B cell (primary cell): ENCODE data around the gene KRTAP5-9. TPM values are rescaled to one million over a fixed set of nuclear protein-coding genes. Genes with fewer than 3 reads are reported as not detected.

Experiments
- ATAC-seq: fragments of 200-7000 bp; cut with Tn5 transposase; one replicate; pipeline ENCODE4 v1.10.0; 2021; ENCODE audit warnings: low read depth, mild to moderate bottlenecking, moderate number of reproducible peaks, moderate library complexity
- CTCF ChIA-PET: fragments of 350-600 bp; sonication (Branson Sonifier 250); formaldehyde crosslinking; loops from one replicate; lab custom pipeline; 2021; ENCODE audit warnings: antibody characterized with exemption, inconsistent platforms; lab: Charles Lee
- POLR2A ChIA-PET: fragments of 350-600 bp; sonication (Branson Sonifier 250); formaldehyde crosslinking; loops from one replicate; lab custom pipeline; 2021; ENCODE audit warnings: antibody characterized with exemption; lab: Charles Lee
- DNase-seq: peaks from one replicate; pipeline ENCODE4 v3.0.0; 2013
- H2AFZ ChIP-seq: 2 replicates; pipeline ENCODE4 v1.6.1; 2012; ENCODE audit warnings: mild to moderate bottlenecking, low read depth, low read length; ENCODE audit not compliant: insufficient read depth, poor library complexity, severe bottlenecking
- H3K27ac ChIP-seq, 2 donors: 1 replicate in 1 of 2; 2 replicates in 1 of 2; pipeline ENCODE4 v1.5.1; 2012 to 2013; ENCODE audit warnings: low read length in 2 of 2, mild to moderate bottlenecking in 2 of 2, moderate library complexity in 1 of 2
- H3K27me3 ChIP-seq, 4 experiments: fragments of 200-600 bp in 1 of 4; sonication (generic) in 1 of 4; replicated peaks in 1 of 4; 1 replicate in 2 of 4; 2 replicates in 2 of 4; pipeline versions ENCODE4 v1.6.1 to v1.7.0; 2013 to 2016; ENCODE audit warnings: low read length in 3 of 4, mild to moderate bottlenecking in 2 of 4, mixed read lengths in 1 of 4, moderate library complexity in 1 of 4; ENCODE audit not compliant: insufficient read depth in 4 of 4, control insufficient read depth in 3 of 4; ENCODE audit errors: control extremely low read depth in 1 of 4
- H3K36me3 ChIP-seq, 2 experiments: replicated peaks in 1 of 2; 1 replicate in 1 of 2; 2 replicates in 1 of 2; pipeline versions ENCODE4 v1.6.1 to v1.7.1; 2013; ENCODE audit warnings: low read length in 1 of 2; ENCODE audit not compliant: insufficient read depth in 2 of 2, control insufficient read depth in 1 of 2; ENCODE audit errors: control extremely low read depth in 1 of 2, extremely low read depth in 1 of 2
- H3K4me1 ChIP-seq, 2 donors: fragments of 200-600 bp in 1 of 2; sonication (generic) in 1 of 2; 1 replicate in 1 of 2; 2 replicates in 1 of 2; pipeline versions ENCODE4 v1.5.1 to v1.6.1; 2013 to 2017; ENCODE audit warnings: low read length in 2 of 2; ENCODE audit not compliant: control insufficient read depth in 2 of 2, insufficient read depth in 2 of 2
- H3K4me2 ChIP-seq: replicated peaks from 2 replicates; pipeline ENCODE3; 2012; ENCODE audit warnings: mild to moderate bottlenecking, low read depth, low read length; ENCODE audit not compliant: poor library complexity, severe bottlenecking
- H3K4me3 ChIP-seq, 5 experiments: fragments of 200-600 bp in 1 of 5; sonication (generic) in 1 of 5; 1 replicate in 3 of 5; 2 replicates in 2 of 5; pipeline versions ENCODE4 v1.5.1 to v1.7.0; 2011 to 2016; ENCODE audit warnings: low read length in 4 of 5, mild to moderate bottlenecking in 4 of 5, low read depth in 2 of 5, control low read depth in 1 of 5, moderate library complexity in 1 of 5; ENCODE audit not compliant: insufficient read depth in 1 of 5; ENCODE audit errors: control extremely low read depth in 1 of 5, extremely low read depth in 1 of 5
- H3K79me2 ChIP-seq: fragments of 200-600 bp; sonication (generic); one replicate; pipeline ENCODE4 v1.6.0; 2016; ENCODE audit warnings: low read length; ENCODE audit not compliant: control insufficient read depth, insufficient read depth
- H3K9ac ChIP-seq: fragments of 200-600 bp; sonication (generic); 2 replicates; pipeline ENCODE4 v1.6.1; 2017; ENCODE audit warnings: mild to moderate bottlenecking, low read length, moderate library complexity
- H3K9me3 ChIP-seq, 3 donors: one replicate each; pipeline versions ENCODE4 v1.6.1 to v1.7.1; 2013; ENCODE audit warnings: low read length in 2 of 3; ENCODE audit not compliant: control insufficient read depth in 2 of 3, insufficient read depth in 1 of 3; ENCODE audit errors: control extremely low read depth in 1 of 3
- H4K20me1 ChIP-seq: 2 replicates; pipeline ENCODE4 v1.6.0; 2012; ENCODE audit warnings: mild to moderate bottlenecking, low read length; ENCODE audit not compliant: insufficient read depth, control insufficient read depth, poor library complexity, severe bottlenecking
- H3K27ac Mint-ChIP-seq: one replicate; pipeline ENCODE4 v1.8.0; 2021; ENCODE audit warnings: mixed read lengths
- H3K27me3 Mint-ChIP-seq: one replicate; pipeline ENCODE4 v1.8.0; 2021; ENCODE audit warnings: mixed read lengths
- H3K4me1 Mint-ChIP-seq: one replicate; pipeline ENCODE4 v1.8.0; 2021; ENCODE audit warnings: mixed read lengths
- H3K4me3 Mint-ChIP-seq: one replicate; pipeline ENCODE4 v1.8.0; 2021; ENCODE audit warnings: mixed read lengths
- H3K9me3 Mint-ChIP-seq: one replicate; pipeline ENCODE4 v1.8.0; 2022; ENCODE audit warnings: mixed read lengths; ENCODE audit not compliant: insufficient read depth
- CTCF ChIP-seq: fragments of 200-600 bp; IDR thresholded peaks from one replicate; pipeline ENCODE4 v1.8.0; 2022; ENCODE audit warnings: antibody characterized with exemption, mild to moderate bottlenecking
- EZH2 ChIP-seq: IDR thresholded peaks from 2 replicates; pipeline ENCODE4 v1.6.1; 2012; ENCODE audit warnings: borderline replicate concordance, low read depth, mild to moderate bottlenecking, moderate library complexity, low read length; ENCODE audit not compliant: insufficient read depth, poor library complexity, severe bottlenecking
- WGBS: methylation state at CpG from one replicate; pipeline ENCODE4 v1.1.5; 2013; ENCODE audit warnings: missing lambda C conversion rate; ENCODE audit not compliant: insufficient coverage; 5-methylcytosine and 5-hydroxymethylcytosine counted together
- intact Hi-C: fragments of 100-400 bp; cut with micrococcal nuclease; formaldehyde crosslinking; loops from one replicate; pipeline ENCODE4 v1.10.0; 2022
- polyA plus RNA-seq: library from polyadenylated mRNA; depleted of rRNA; stranded (reverse); fragments of >200 nt; gene quantifications from 2 replicates; pipeline ENCODE4 v1.2.3, GENCODE V29; 2012
- total RNA-seq, 2 donors: library from RNA; stranded (reverse); fragments of 120-200 nt in 1 of 2; gene quantifications; 1 replicate in 1 of 2; 2 replicates in 1 of 2; pipeline versions ENCODE4 v1.2.3 to v1.2.4, GENCODE V29; 2013 to 2022

The KRTAP5-9 gene
- total and polyA plus RNA-seq, 2 donors (not counting 1 experiment from before 2014, with no cell fraction given): 0.34 to 0.95 TPM

GRCh38 chr11:71542879-71543777 lies 5.1 kb upstream of the KRTAP5-9 start:
- peaks cover 0 to 3% (median 0%) of the 10 kb centered on the region in 4 experiments for H3K27me3 ChIP-seq
- H3K9me3 Mint-ChIP-seq: peaks cover 6% of the 10 kb centered on the region
- H3K9ac ChIP-seq: no peak overlapping the region
- H4K20me1 ChIP-seq: no peaks in the 10 kb centered on the region
- no peak overlapping the region for H2AFZ ChIP-seq
- H3K4me1 ChIP-seq: peaks cover 3 to 10% of the 10 kb centered on the region in 2 donors
- H3K4me1 Mint-ChIP-seq: peaks cover 19% of the 10 kb centered on the region
- POLR2A ChIA-PET: no interaction called here
- no peak overlapping the region for H3K27ac Mint-ChIP-seq
- intact Hi-C loops: no loop called here
- H3K4me3 ChIP-seq: no peak overlapping the region
- no peak for TF ChIP-seq CTCF
- no peak for TF ChIP-seq EZH2
- H3K4me3 Mint-ChIP-seq: peak overlapping the region; percentile 29
- CTCF ChIA-PET: no interaction called here
- no peaks in the 10 kb centered on the region for H3K36me3 ChIP-seq
- WGBS: 70% methylated on average over 14 of the region's 15 CpGs
- peaks cover 0 to 25% (median 0%) of the 10 kb centered on the region in 3 donors for H3K9me3 ChIP-seq
- H3K4me2 ChIP-seq: no peak overlapping the region
- no peak overlapping the region for H3K27ac ChIP-seq
- ATAC-seq (no peak), DNase-seq (no peak)
- H3K27me3 Mint-ChIP-seq: peaks cover 7% of the 10 kb centered on the region
- no peaks in the 10 kb centered on the region for H3K79me2 ChIP-seq

GRCh38 chr11:71543866-71544265 lies 4.4 kb upstream of the KRTAP5-9 start:
- intact Hi-C loops: no loop called here
- Histone ChIP-seq H3K4me3 (no peak overlapping the region), H3K9me3 (peaks cover 0 to 22% (median 0%) of the 10 kb centered on the region in 3 donors), H3K27me3 (peaks cover 0 to 3% (median 0%) of the 10 kb centered on the region in 4 experiments), H3K79me2 (no peaks in the 10 kb centered on the region), H4K20me1 (no peaks in the 10 kb centered on the region), H3K36me3 (no peaks in the 10 kb centered on the region), H2AFZ (peak overlapping the region; percentile 19), H3K9ac (no peak overlapping the region), H3K27ac (no peak overlapping the region), H3K4me1 (peaks cover 3 to 10% of the 10 kb centered on the region in 2 donors), H3K4me2 (peak overlapping the region; percentile 47)
- CTCF ChIA-PET: no interaction called here
- peaks cover 7% of the 10 kb centered on the region for H3K27me3 Mint-ChIP-seq
- DNase-seq (peak; percentile 16), ATAC-seq (no peak)
- peaks cover 19% of the 10 kb centered on the region for H3K4me1 Mint-ChIP-seq
- peak overlapping the region; percentile 5 for H3K4me3 Mint-ChIP-seq
- no peak overlapping the region for H3K27ac Mint-ChIP-seq
- WGBS: 6% methylated on average over 7 of the region's 8 CpGs
- POLR2A ChIA-PET: no interaction called here
- TF ChIP-seq EZH2 (no peak), CTCF (no peak)
- peaks cover 6% of the 10 kb centered on the region for H3K9me3 Mint-ChIP-seq
